ENCODE data around the gene SCGN. TPM values are rescaled to one million over a fixed set of nuclear protein-coding genes. Genes with fewer than 3 reads are reported as not detected.
A peak's percentile ranks its signal among the peaks of the same experiment; 100 is the strongest.

SCGN gene
- total and polyA plus RNA-seq, 2 of the 13 experiments (the other 11 are each of a cell fraction or from before 2014, with no cell fraction given): 2.9 to 29.0 TPM

DNA sequence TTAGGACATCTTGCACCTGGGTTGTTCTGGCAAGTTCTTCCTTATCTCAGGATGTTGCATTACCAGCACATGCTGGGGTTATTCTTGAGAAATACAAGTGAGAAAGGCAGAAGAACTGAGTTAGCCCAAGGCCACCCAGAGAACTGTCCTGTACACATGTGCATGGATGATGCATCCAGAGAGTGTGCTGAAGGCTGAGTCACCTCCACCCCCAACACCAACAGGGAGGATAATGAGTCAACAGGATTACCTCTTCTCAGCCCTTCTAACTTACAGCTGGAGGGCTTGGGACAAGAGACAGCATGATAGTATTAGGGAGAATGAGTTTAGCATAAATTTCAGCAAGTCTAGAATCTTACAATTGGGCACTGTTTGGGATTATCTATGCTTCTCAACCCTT lies 8.5 kb downstream of the SCGN start (continued):
- TF ChIP-seq, protein P1, sequence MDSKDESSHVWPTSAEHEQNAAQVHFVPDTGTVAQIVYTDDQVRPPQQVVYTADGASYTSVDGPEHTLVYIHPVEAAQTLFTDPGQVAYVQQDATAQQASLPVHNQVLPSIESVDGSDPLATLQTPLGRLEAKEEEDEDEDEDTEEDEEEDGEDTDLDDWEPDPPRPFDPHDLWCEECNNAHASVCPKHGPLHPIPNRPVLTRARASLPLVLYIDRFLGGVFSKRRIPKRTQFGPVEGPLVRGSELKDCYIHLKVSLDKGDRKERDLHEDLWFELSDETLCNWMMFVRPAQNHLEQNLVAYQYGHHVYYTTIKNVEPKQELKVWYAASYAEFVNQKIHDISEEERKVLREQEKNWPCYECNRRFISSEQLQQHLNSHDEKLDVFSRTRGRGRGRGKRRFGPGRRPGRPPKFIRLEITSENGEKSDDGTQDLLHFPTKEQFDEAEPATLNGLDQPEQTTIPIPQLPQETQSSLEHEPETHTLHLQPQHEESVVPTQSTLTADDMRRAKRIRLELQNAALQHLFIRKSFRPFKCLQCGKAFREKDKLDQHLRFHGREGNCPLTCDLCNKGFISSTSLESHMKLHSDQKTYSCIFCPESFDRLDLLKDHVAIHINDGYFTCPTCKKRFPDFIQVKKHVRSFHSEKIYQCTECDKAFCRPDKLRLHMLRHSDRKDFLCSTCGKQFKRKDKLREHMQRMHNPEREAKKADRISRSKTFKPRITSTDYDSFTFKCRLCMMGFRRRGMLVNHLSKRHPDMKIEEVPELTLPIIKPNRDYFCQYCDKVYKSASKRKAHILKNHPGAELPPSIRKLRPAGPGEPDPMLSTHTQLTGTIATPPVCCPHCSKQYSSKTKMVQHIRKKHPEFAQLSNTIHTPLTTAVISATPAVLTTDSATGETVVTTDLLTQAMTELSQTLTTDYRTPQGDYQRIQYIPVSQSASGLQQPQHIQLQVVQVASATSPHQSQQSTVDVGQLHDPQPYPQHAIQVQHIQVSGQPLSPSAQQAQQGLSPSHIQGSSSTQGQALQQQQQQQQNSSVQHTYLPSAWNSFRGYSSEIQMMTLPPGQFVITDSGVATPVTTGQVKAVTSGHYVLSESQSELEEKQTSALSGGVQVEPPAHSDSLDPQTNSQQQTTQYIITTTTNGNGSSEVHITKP (CRISPR knock-in tag; IDR thresholded peaks at IDR 0.05; ENCODE audit: low read depth): 0 out of 2 replicates have a peak, but pooled peaks have one; percentile 37
- peak; percentile 84 for TF ChIP-seq FOSL1 (CRISPR knock-in tag; IDR thresholded peaks at IDR 0.05; ENCODE audit: borderline replicate concordance)
- TF ChIP-seq ZNF776 (CRISPR knock-in tag; IDR thresholded peaks at IDR 0.05): no peak
- no peak for TF ChIP-seq ZNF382 (CRISPR knock-in tag; IDR thresholded peaks at IDR 0.05; ENCODE audit: borderline replicate concordance)
- TF ChIP-seq ZFP82 (CRISPR knock-in tag; IDR thresholded peaks at IDR 0.05; ENCODE audit: borderline replicate concordance): no peak
- no peak for TF ChIP-seq GPN1 (CRISPR knock-in tag; IDR thresholded peaks at IDR 0.05; ENCODE audit: borderline replicate concordance)
- TF ChIP-seq MLLT10 (CRISPR knock-in tag; IDR thresholded peaks at IDR 0.05): no peak
- no peak for TF ChIP-seq HOXA9 (CRISPR knock-in tag; IDR thresholded peaks at IDR 0.05; ENCODE audit: borderline replicate concordance)
- no peak for TF ChIP-seq REXO4 (CRISPR knock-in tag; IDR thresholded peaks at IDR 0.05; ENCODE audit: borderline replicate concordance)
- TF ChIP-seq ISX (CRISPR knock-in tag; conservative IDR thresholded peaks at IDR 0.05): no peak
- TF ChIP-seq NFE2 (CRISPR knock-in tag; IDR thresholded peaks at IDR 0.05): 0 out of 2 replicates have a peak, but pooled peaks have one; percentile 41
- TF ChIP-seq KLF11 (CRISPR knock-in tag; IDR thresholded peaks at IDR 0.05): no peak
- no peak for TF ChIP-seq ZNF614 (CRISPR knock-in tag; IDR thresholded peaks at IDR 0.05; ENCODE audit: borderline replicate concordance)
- no peak for TF ChIP-seq JDP2 (CRISPR knock-in tag; IDR thresholded peaks at IDR 0.05; ENCODE audit: borderline replicate concordance)
- TF ChIP-seq ATM (IDR thresholded peaks at IDR 0.05; ENCODE audit: borderline replicate concordance): no peak
- TF ChIP-seq, protein P2, sequence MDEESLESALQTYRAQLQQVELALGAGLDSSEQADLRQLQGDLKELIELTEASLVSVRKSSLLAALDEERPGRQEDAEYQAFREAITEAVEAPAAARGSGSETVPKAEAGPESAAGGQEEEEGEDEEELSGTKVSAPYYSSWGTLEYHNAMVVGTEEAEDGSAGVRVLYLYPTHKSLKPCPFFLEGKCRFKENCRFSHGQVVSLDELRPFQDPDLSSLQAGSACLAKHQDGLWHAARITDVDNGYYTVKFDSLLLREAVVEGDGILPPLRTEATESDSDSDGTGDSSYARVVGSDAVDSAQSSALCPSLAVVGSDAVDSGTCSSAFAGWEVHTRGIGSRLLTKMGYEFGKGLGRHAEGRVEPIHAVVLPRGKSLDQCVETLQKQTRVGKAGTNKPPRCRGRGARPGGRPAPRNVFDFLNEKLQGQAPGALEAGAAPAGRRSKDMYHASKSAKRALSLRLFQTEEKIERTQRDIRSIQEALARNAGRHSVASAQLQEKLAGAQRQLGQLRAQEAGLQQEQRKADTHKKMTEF (CRISPR knock-in tag; IDR thresholded peaks at IDR 0.05): no peak
- TF ChIP-seq ZFP36L2 (CRISPR knock-in tag; IDR thresholded peaks at IDR 0.05): no peak
- no peak for TF ChIP-seq ZNF354B (CRISPR knock-in tag; IDR thresholded peaks at IDR 0.05)
- TF ChIP-seq KMT2A (CRISPR knock-in tag; IDR thresholded peaks at IDR 0.05): no peak
- no peak for TF ChIP-seq CCAR2 (optimal IDR thresholded peaks at IDR 0.05; ENCODE audit: low read depth, low read length)
- TF ChIP-seq THYN1 (CRISPR knock-in tag; IDR thresholded peaks at IDR 0.05; ENCODE audit: borderline replicate concordance, low read depth): no peak
- no peak for TF ChIP-seq XBP1 (CRISPR knock-in tag; IDR thresholded peaks at IDR 0.05)
- TF ChIP-seq ZNF232 (CRISPR knock-in tag; IDR thresholded peaks at IDR 0.05; ENCODE audit: borderline replicate concordance): no peak
- TF ChIP-seq, protein P3, sequence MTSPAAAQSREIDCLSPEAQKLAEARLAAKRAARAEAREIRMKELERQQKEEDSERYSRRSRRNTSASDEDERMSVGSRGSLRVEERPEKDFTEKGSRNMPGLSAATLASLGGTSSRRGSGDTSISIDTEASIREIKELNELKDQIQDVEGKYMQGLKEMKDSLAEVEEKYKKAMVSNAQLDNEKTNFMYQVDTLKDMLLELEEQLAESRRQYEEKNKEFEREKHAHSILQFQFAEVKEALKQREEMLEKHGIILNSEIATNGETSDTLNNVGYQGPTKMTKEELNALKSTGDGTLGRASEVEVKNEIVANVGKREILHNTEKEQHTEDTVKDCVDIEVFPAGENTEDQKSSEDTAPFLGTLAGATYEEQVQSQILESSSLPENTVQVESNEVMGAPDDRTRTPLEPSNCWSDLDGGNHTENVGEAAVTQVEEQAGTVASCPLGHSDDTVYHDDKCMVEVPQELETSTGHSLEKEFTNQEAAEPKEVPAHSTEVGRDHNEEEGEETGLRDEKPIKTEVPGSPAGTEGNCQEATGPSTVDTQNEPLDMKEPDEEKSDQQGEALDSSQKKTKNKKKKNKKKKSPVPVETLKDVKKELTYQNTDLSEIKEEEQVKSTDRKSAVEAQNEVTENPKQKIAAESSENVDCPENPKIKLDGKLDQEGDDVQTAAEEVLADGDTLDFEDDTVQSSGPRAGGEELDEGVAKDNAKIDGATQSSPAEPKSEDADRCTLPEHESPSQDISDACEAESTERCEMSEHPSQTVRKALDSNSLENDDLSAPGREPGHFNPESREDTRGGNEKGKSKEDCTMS (CRISPR knock-in tag; conservative IDR thresholded peaks at IDR 0.05): no peak
